ENCODE results near the gene METAP2. TPM values are rescaled to one million over a fixed set of nuclear protein-coding genes. Genes with fewer than 3 reads are reported as not detected.

Gene METAP2
- total and polyA plus RNA-seq, 2 donors (not counting 3 experiments of a cell fraction or from before 2014, with no cell fraction given) = 28.5 to 105 TPM

- Histone ChIP-seq H3K9me1 (replicated peaks; ENCODE audit: control insufficient read depth, extremely low read depth, insufficient read depth, low read length) (no peaks in the 10 kb centered on the region), H3K4me3 (replicated peaks in 1 of 3; ENCODE audit: insufficient read depth in 1 of 3, low read depth in 1 of 3, low read length in 3 of 3) (no peak overlapping the region), H3K4me2 (ENCODE audit: insufficient read depth, low read length) (no peak overlapping the region), H3K36me3 (ENCODE audit: control insufficient read depth in 2 of 2, extremely low read depth in 1 of 2, insufficient read depth in 2 of 2, low read length in 2 of 2) (peaks cover 6 to 20% of the 10 kb centered on the region in 2 experiments), H3K4me1 (ENCODE audit: control insufficient read depth, extremely low read depth, insufficient read depth, low read length) (no peaks in the 10 kb centered on the region), H3K27me3 (ENCODE audit: control insufficient read depth in 2 of 2, insufficient read depth in 2 of 2, low read length in 2 of 2) (no peaks in the 10 kb centered on the region), H4K20me1 (replicated peaks; ENCODE audit: control insufficient read depth, extremely low read depth, insufficient read depth, low read length) (no peaks in the 10 kb centered on the region), H2AFZ (ENCODE audit: low read depth, low read length) (no peak overlapping the region), H3K79me2 (ENCODE audit: control insufficient read depth, insufficient read depth, low read length) (peaks cover 11% of the 10 kb centered on the region), H3K9ac (replicated peaks; ENCODE audit: extremely low read depth, insufficient read depth, low read length) (no peak overlapping the region), H3K9me3 (replicated peaks; ENCODE audit: control insufficient read depth, insufficient read depth, low read length) (no peaks in the 10 kb centered on the region), H3K27ac (ENCODE audit: insufficient read depth, low read depth, low read length) (no peak overlapping the region)
- dilution Hi-C loops (cut with MboI; ENCODE audit: extremely low pct_ligation_motif_present, low sequenced_read_pairs) (no loop called here), intact Hi-C loops (cut with micrococcal nuclease) (no loop called here)
- no TSS peak for BruUV-seq (replicated peaks)
- TF ChIP-seq GATA2 (IDR thresholded peaks at IDR 0.05; ENCODE audit: insufficient read depth, insufficient read length, low read depth, low read length) (no peak), POLR2AphosphoS5 (IDR thresholded peaks at IDR 0.05; ENCODE audit: insufficient read depth, low read depth, low read length) (no peak), MAX (IDR thresholded peaks at IDR 0.05; ENCODE audit: insufficient read depth, insufficient read length) (no peak), EZH2 (IDR thresholded peaks at IDR 0.05; ENCODE audit: borderline replicate concordance, low read depth, low read length, severe bottlenecking) (no peak)
- CTCF ChIA-PET = interaction anchor here (1.2 kb wide), 1 partner anchor 42 kb away, joined by 3 read pairs; no protein-coding TSS in a partner anchor
- POLR2A ChIA-PET = no interaction called here
- DNase-seq (ENCODE audit: low read depth, low spot score) (no peak), FAIRE-seq (no peak)
These were observed 18.5 kb downstream of the METAP2 start for GRCh38 chr12:95492462-95492861.

- ChIA-PET CTCF (no interaction called here), POLR2A (no interaction called here)
- H3K79me2 ChIP-seq (ENCODE audit: control insufficient read depth, insufficient read depth, low read length) = peaks cover 19% of the 10 kb centered on the region
- no peaks in the 10 kb centered on the region for H4K20me1 ChIP-seq (replicated peaks; ENCODE audit: control insufficient read depth, extremely low read depth, insufficient read depth, low read length)
- dilution Hi-C loops (cut with MboI; ENCODE audit: extremely low pct_ligation_motif_present, low sequenced_read_pairs) = no loop called here
- DNase-seq (ENCODE audit: low read depth, low spot score) (no peak), FAIRE-seq (no peak)
- H3K9ac ChIP-seq (replicated peaks; ENCODE audit: extremely low read depth, insufficient read depth, low read length) = no peak overlapping the region
- BruUV-seq (replicated peaks) = no TSS peak
- no peak overlapping the region for H3K4me2 ChIP-seq (ENCODE audit: insufficient read depth, low read length)
- H3K9me3 ChIP-seq (replicated peaks; ENCODE audit: control insufficient read depth, insufficient read depth, low read length) = no peaks in the 10 kb centered on the region
- H3K4me3 ChIP-seq (replicated peaks in 1 of 3; ENCODE audit: insufficient read depth in 1 of 3, low read depth in 1 of 3, low read length in 3 of 3) = no peak overlapping the region
- H3K36me3 ChIP-seq (ENCODE audit: control insufficient read depth in 2 of 2, extremely low read depth in 1 of 2, insufficient read depth in 2 of 2, low read length in 2 of 2) = peaks cover 9 to 26% of the 10 kb centered on the region in 2 experiments
- H3K27ac ChIP-seq (ENCODE audit: insufficient read depth, low read depth, low read length) = no peak overlapping the region
- no peak overlapping the region for H2AFZ ChIP-seq (ENCODE audit: low read depth, low read length)
- H3K4me1 ChIP-seq (ENCODE audit: control insufficient read depth, extremely low read depth, insufficient read depth, low read length) = no peaks in the 10 kb centered on the region
- no peaks in the 10 kb centered on the region for H3K9me1 ChIP-seq (replicated peaks; ENCODE audit: control insufficient read depth, extremely low read depth, insufficient read depth, low read length)
- intact Hi-C loops (cut with micrococcal nuclease) = no loop called here
- no peaks in the 10 kb centered on the region for H3K27me3 ChIP-seq (ENCODE audit: control insufficient read depth in 2 of 2, insufficient read depth in 2 of 2, low read length in 2 of 2)
- no peak for TF ChIP-seq CTCF (IDR thresholded peaks at IDR 0.05; ENCODE audit: extremely low read depth in 1 of 2, insufficient read depth in 1 of 2, low read depth in 1 of 2, low read length in 2 of 2)
- no peak for TF ChIP-seq EZH2 (IDR thresholded peaks at IDR 0.05; ENCODE audit: borderline replicate concordance, low read depth, low read length, severe bottlenecking)
- TF ChIP-seq JUN (IDR thresholded peaks at IDR 0.05; ENCODE audit: borderline replicate concordance, insufficient read depth, insufficient read length, low read depth) = no peak
- TF ChIP-seq POLR2AphosphoS5 (IDR thresholded peaks at IDR 0.05; ENCODE audit: insufficient read depth, low read depth, low read length) = no peak
- no peak for TF ChIP-seq POLR2A (IDR thresholded peaks at IDR 0.05; ENCODE audit: low read depth, low read length)
- no peak for TF ChIP-seq MAX (IDR thresholded peaks at IDR 0.05; ENCODE audit: insufficient read depth, insufficient read length)
- TF ChIP-seq GATA2 (IDR thresholded peaks at IDR 0.05; ENCODE audit: insufficient read depth, insufficient read length, low read depth, low read length) = no peak
- TF ChIP-seq MYC (IDR thresholded peaks at IDR 0.05; ENCODE audit: low read depth, low read length) = no peak
- no peak for TF ChIP-seq FOS (IDR thresholded peaks at IDR 0.05; ENCODE audit: borderline replicate concordance, insufficient read depth, low read length)
These were observed 20.9 kb downstream of the METAP2 start for GRCh38 chr12:95494888-95495287.

Data from endothelial cell of umbilical vein (primary cell).